Smooth muscle cell of the coronary artery (primary cell): ENCODE data around the gene GP1BA. TPM values are rescaled to one million over a fixed set of nuclear protein-coding genes. Genes with fewer than 3 reads are reported as not detected.

Experiments
- total RNA-seq: library from RNA; depleted of rRNA; stranded (reverse); fragments of >200 nt; gene quantifications from 2 replicates; pipeline ENCODE4 v1.2.3, GENCODE V29; 2014; ENCODE audit warnings: low replicate concordance

GP1BA gene
- total RNA-seq: not detected in 2 replicates

GRCh38 chr17:4931963-4932362 is at the start of gene GP1BA:
GP1BA (plus strand) TSS chr17:4932277; CDS start chr17:4932605, 328 bp downstream.

GRCh38 chr17:4899341-4900230 is 32.5 kb upstream of the GP1BA start, which contains the start of gene C17orf107:
C17orf107 (plus strand) TSS chr17:4899536; CDS start chr17:4899763, 227 bp downstream.

GRCh38 chr17:4903051-4903818 is 28.8 kb upstream of the GP1BA start, which contains the start of gene CHRNE:
CHRNE (minus strand) TSS chr17:4903098; CDS start chr17:4903063, 35 bp downstream.

GRCh38 chr17:4939796-4940554 is 7.9 kb downstream of the GP1BA start, which contains the start of the genes RNF167 and SLC25A11:
RNF167 (plus strand) TSS chr17:4940268; CDS start chr17:4940910, 642 bp downstream.
SLC25A11 (minus strand) TSS chr17:4940046; CDS start chr17:4939910, 136 bp downstream.

GRCh38 chr17:4948166-4948930 is 16.3 kb downstream of the GP1BA start, which contains the start of gene PFN1:
PFN1 (minus strand) TSS chr17:4948530; CDS start chr17:4948394, 136 bp downstream.

GRCh38 chr17:4950746-4951204 is 18.7 kb downstream of the GP1BA start, which contains the start of gene ENO3:
ENO3 (plus strand) TSS chr17:4951119; CDS start chr17:4951830, 711 bp downstream.

GRCh38 chr17:4967539-4968485 is 35.7 kb downstream of the GP1BA start, which contains the start of gene SPAG7:
SPAG7 (minus strand) TSS chr17:4967817; CDS start chr17:4967804, 13 bp downstream.

Other genes starting within 250 kb of the GP1BA start
- 6.4 and 10.1 TPM in 2 replicates for gene PELP1, start 228.1 kb upstream of the GP1BA start, total RNA-seq
- 1.7 and 3.9 TPM in 2 replicates for gene ARRB2, start 221.6 kb upstream of the GP1BA start, total RNA-seq
- 10.1 and 12.1 TPM in 2 replicates for gene MED11, start 200.8 kb upstream of the GP1BA start, total RNA-seq
- gene ZMYND15, start 192.4 kb upstream of the GP1BA start, total RNA-seq: 0.23 TPM in 1 of 2 replicates, not detected in the other
- 0.59 and 0.83 TPM in 2 replicates for gene CXCL16, start 192.3 kb upstream of the GP1BA start, total RNA-seq
- not detected in 2 replicates for gene TM4SF5, start 160.4 kb upstream of the GP1BA start, total RNA-seq
- gene VMO1, start 145.9 kb upstream of the GP1BA start, total RNA-seq: 0.08 and 0.23 TPM in 2 replicates
- not detected in 2 replicates for gene GLTPD2, start 143.3 kb upstream of the GP1BA start, total RNA-seq
- gene PSMB6, start 136.1 kb upstream of the GP1BA start, total RNA-seq: 121 and 237 TPM in 2 replicates
- 15.1 and 16.5 TPM in 2 replicates for gene PLD2, start 125.1 kb upstream of the GP1BA start, total RNA-seq
- gene MINK1, start 98.9 kb upstream of the GP1BA start, total RNA-seq: 20.7 and 36.0 TPM in 2 replicates
- 2.1 and 7.4 TPM in 2 replicates for gene C17orf107, start 32.7 kb upstream of the GP1BA start, total RNA-seq
- gene CHRNE, start 29.2 kb upstream of the GP1BA start, total RNA-seq: 0.38 and 0.47 TPM in 2 replicates
- gene SLC25A11, start 7.8 kb downstream of the GP1BA start, total RNA-seq: 51.1 and 76.2 TPM in 2 replicates
- 12.1 and 13.3 TPM in 2 replicates for gene RNF167, start 8.0 kb downstream of the GP1BA start, total RNA-seq
- 665 and 1,065 TPM in 2 replicates for gene PFN1, start 16.3 kb downstream of the GP1BA start, total RNA-seq
- 2.7 and 4.9 TPM in 2 replicates for gene ENO3, start 18.8 kb downstream of the GP1BA start, total RNA-seq
- 44.5 and 69.5 TPM in 2 replicates for gene SPAG7, start 35.5 kb downstream of the GP1BA start, total RNA-seq
- 4.1 TPM in 2 replicates for gene CAMTA2, start 55.4 kb downstream of the GP1BA start, total RNA-seq
- gene INCA1, start 65.2 kb downstream of the GP1BA start, total RNA-seq: 0.30 and 1.1 TPM in 2 replicates
- gene KIF1C, start 65.7 kb downstream of the GP1BA start, total RNA-seq: 67.5 and 86.1 TPM in 2 replicates
- 0.15 and 0.82 TPM in 2 replicates for gene SLC52A1, start 103.1 kb downstream of the GP1BA start, total RNA-seq
- 0.47 and 0.90 TPM in 2 replicates for gene ZFP3, start 146.2 kb downstream of the GP1BA start, total RNA-seq
- 4.2 and 4.7 TPM in 2 replicates for gene ZNF232, start 179.6 kb downstream of the GP1BA start, total RNA-seq
- gene USP6, start 183.8 kb downstream of the GP1BA start, total RNA-seq: not detected in 2 replicates